D341Med (cell line): Measurements from ENCODE around the gene ENPP7.
A peak's percentile ranks its signal among the peaks of the same experiment; 100 is the strongest.
"Not testable (repeated sequence)": the region's sequence is repeated elsewhere in the genome, so short reads cannot be mapped to it uniquely, and the experiment has no call there.

ENCODE experiments used
- DNase-seq: peaks from one replicate; pipeline ENCODE4 v3.0.0; 2012; ENCODE audit warnings: low spot score

Gene ENPP7

GRCh38 chr17:79749958-79750357 lies 19.2 kb downstream of the ENPP7 start:
- DNase-seq, result no peak

- DNase-seq, result no peak
These were observed 20.2 kb downstream of the ENPP7 start for GRCh38 chr17:79750650-79751545.

- DNase-seq, result no peak
These were observed 21.4 kb downstream of the ENPP7 start for GRCh38 chr17:79752175-79752574.

GRCh38 chr17:79754370-79754769 lies 23.6 kb downstream of the ENPP7 start:
- no peak for DNase-seq

GRCh38 chr17:79754903-79755302 lies 24.2 kb downstream of the ENPP7 start:
- DNase-seq, result not testable (repeated sequence)

- no peak for DNase-seq
These were observed 24.8 kb downstream of the ENPP7 start for GRCh38 chr17:79755591-79755990.

GRCh38 chr17:79757140-79757745 lies 26.5 kb downstream of the ENPP7 start:
- DNase-seq, result no peak

- no peak for DNase-seq
These were observed 27.5 kb downstream of the ENPP7 start for GRCh38 chr17:79758271-79758670.

- no peak for DNase-seq
These were observed 29.6 kb downstream of the ENPP7 start for GRCh38 chr17:79760197-79760906.

- DNase-seq, result no peak
These were observed 31.3 kb downstream of the ENPP7 start for GRCh38 chr17:79761894-79762589.

- no peak for DNase-seq
These were observed 35.0 kb downstream of the ENPP7 start for GRCh38 chr17:79765708-79766107.

GRCh38 chr17:79769570-79770506 lies 39.1 kb downstream of the ENPP7 start:
- no peak for DNase-seq

GRCh38 chr17:79771276-79771675 lies 40.5 kb downstream of the ENPP7 start:
- no peak for DNase-seq

- DNase-seq, result not testable (repeated sequence)
These were observed 42.0 kb downstream of the ENPP7 start for GRCh38 chr17:79772726-79773125.

GRCh38 chr17:79774561-79774975 lies 43.8 kb downstream of the ENPP7 start:
- no peak for DNase-seq

GRCh38 chr17:79775632-79776031 lies 44.9 kb downstream of the ENPP7 start:
- DNase-seq, result no peak

- DNase-seq, result no peak
These were observed 45.8 kb downstream of the ENPP7 start for GRCh38 chr17:79776376-79777119.

- no peak for DNase-seq
These were observed 46.6 kb downstream of the ENPP7 start for GRCh38 chr17:79777120-79777893.

- peak; percentile 100 for DNase-seq
These were observed 47.3 kb downstream of the ENPP7 start, which contains the start of gene CBX2 for GRCh38 chr17:79777894-79778503. Gene CBX2 (plus strand): TSS chr17:79778148. CDS start chr17:79778236, 88 bp downstream.
